CD14-positive monocyte (primary cell): Measurements from ENCODE around the gene PPP1R1B. TPM values are rescaled to one million over a fixed set of nuclear protein-coding genes. Genes with fewer than 3 reads are reported as not detected.

ENCODE experiments used
- DNase-seq, 3 donors: peaks; one replicate each; pipeline ENCODE4 v3.0.0-alpha.2; 2011 to 2022
- H2AFZ ChIP-seq: 2 replicates; pipeline ENCODE4 v1.6.0; 2012; ENCODE audit warnings: mild to moderate bottlenecking, low read depth, low read length, inconsistent platforms; ENCODE audit not compliant: insufficient read depth, poor library complexity, severe bottlenecking
- H3K27ac ChIP-seq, 2 donors: 1 replicate in 1 of 2; 2 replicates in 1 of 2; pipeline ENCODE4 v1.5.1; 2012 to 2013; ENCODE audit warnings: low read length in 2 of 2, control low read depth in 1 of 2, inconsistent platforms in 1 of 2, low read depth in 1 of 2, mild to moderate bottlenecking in 1 of 2
- H3K27me3 ChIP-seq, 2 donors: one replicate each; pipeline versions ENCODE4 v1.6.0 to v1.6.1; 2011 to 2013; ENCODE audit warnings: low read length in 2 of 2; ENCODE audit not compliant: control insufficient read depth in 2 of 2, insufficient read depth in 2 of 2
- H3K36me3 ChIP-seq, 2 donors: replicated peaks in 1 of 2; 1 replicate in 1 of 2; 2 replicates in 1 of 2; pipeline versions ENCODE4 v1.5.1 to v1.6.1; 2012 to 2013; ENCODE audit warnings: low read length in 2 of 2, control low read depth in 1 of 2, inconsistent platforms in 1 of 2, mild to moderate bottlenecking in 1 of 2; ENCODE audit not compliant: insufficient read depth in 2 of 2, control insufficient read depth in 1 of 2
- H3K4me1 ChIP-seq, 2 donors: 1 replicate in 1 of 2; 2 replicates in 1 of 2; pipeline versions ENCODE4 v1.5.1 to v1.6.1; 2012 to 2013; ENCODE audit warnings: low read length in 2 of 2, control low read depth in 1 of 2, inconsistent platforms in 1 of 2, mild to moderate bottlenecking in 1 of 2, moderate library complexity in 1 of 2; ENCODE audit not compliant: insufficient read depth in 2 of 2, control insufficient read depth in 1 of 2
- H3K4me2 ChIP-seq: replicated peaks from 2 replicates; pipeline ENCODE3; 2012; ENCODE audit warnings: low read length, moderate library complexity, mild to moderate bottlenecking; ENCODE audit not compliant: poor library complexity, severe bottlenecking; ENCODE audit errors: extremely low read depth
- H3K4me3 ChIP-seq, 3 experiments: fragments of 200-600 bp in 1 of 3; sonication (generic) in 1 of 3; replicated peaks in 1 of 3; 1 replicate in 2 of 3; 2 replicates in 1 of 3; pipeline ENCODE4 v1.5.1; 2011 to 2013; ENCODE audit warnings: low read length in 3 of 3, mild to moderate bottlenecking in 3 of 3, control low read depth in 2 of 3, low read depth in 2 of 3, inconsistent platforms in 1 of 3, moderate library complexity in 1 of 3
- H3K79me2 ChIP-seq: 2 replicates; pipeline ENCODE4 v1.6.0; 2012; ENCODE audit warnings: mild to moderate bottlenecking, control low read depth, inconsistent platforms, low read length, moderate library complexity; ENCODE audit not compliant: insufficient read depth
- H3K9ac ChIP-seq: 2 replicates; pipeline ENCODE4 v1.6.0; 2017; ENCODE audit warnings: low read length, mild to moderate bottlenecking; ENCODE audit not compliant: insufficient read depth, poor library complexity, severe bottlenecking
- H3K9me3 ChIP-seq, 2 donors: replicated peaks in 1 of 2; 1 replicate in 1 of 2; 2 replicates in 1 of 2; pipeline versions ENCODE4 v1.5.1 to v1.6.1; 2012 to 2013; ENCODE audit warnings: low read length in 2 of 2, control low read depth in 1 of 2; ENCODE audit not compliant: control insufficient read depth in 1 of 2, insufficient read depth in 1 of 2
- H4K20me1 ChIP-seq: 2 replicates; pipeline ENCODE4 v1.6.0; 2012; ENCODE audit warnings: mild to moderate bottlenecking, low read length, control low read depth, moderate library complexity; ENCODE audit not compliant: insufficient read depth
- H3K27ac Mint-ChIP-seq, 7 donors: one replicate each; pipeline ENCODE4 v1.8.0; 2020; ENCODE audit warnings: mild to moderate bottlenecking in 7 of 7, mixed read lengths in 7 of 7, moderate library complexity in 6 of 7, inconsistent platforms in 2 of 7
- H3K27me3 Mint-ChIP-seq, 3 donors: one replicate each; pipeline ENCODE4 v1.8.0; 2021 to 2022; ENCODE audit warnings: low read depth in 3 of 3, mild to moderate bottlenecking in 3 of 3, mixed read lengths in 3 of 3, moderate library complexity in 3 of 3, inconsistent platforms in 1 of 3
- H3K36me3 Mint-ChIP-seq, 2 donors: one replicate each; pipeline ENCODE4 v1.8.0; 2020; ENCODE audit warnings: mixed read lengths in 2 of 2, inconsistent platforms in 1 of 2, mild to moderate bottlenecking in 1 of 2
- H3K4me1 Mint-ChIP-seq: one replicate; pipeline ENCODE4 v1.8.0; 2020; ENCODE audit warnings: mild to moderate bottlenecking, mixed read lengths
- H3K4me3 Mint-ChIP-seq, 2 donors: one replicate each; pipeline ENCODE4 v1.8.0; 2020; ENCODE audit warnings: mild to moderate bottlenecking in 2 of 2, mixed read lengths in 2 of 2, moderate library complexity in 1 of 2
- H3K9me3 Mint-ChIP-seq, 7 donors: one replicate each; pipeline ENCODE4 v1.8.0; 2020 to 2022; ENCODE audit warnings: mixed read lengths in 7 of 7, mild to moderate bottlenecking in 6 of 7, moderate library complexity in 6 of 7, inconsistent platforms in 2 of 7
- WGBS: methylation state at CpG from one replicate; pipeline ENCODE4 v1.1.5; 2013; ENCODE audit warnings: missing lambda C conversion rate; ENCODE audit not compliant: insufficient coverage; 5-methylcytosine and 5-hydroxymethylcytosine counted together
- intact Hi-C, 2 donors: fragments of 100-400 bp; cut with micrococcal nuclease; formaldehyde crosslinking; loops; one replicate each; pipeline versions ENCODE4 v1.15.0 to v1.15.1; 2023
- polyA plus RNA-seq, 3 donors: library from polyadenylated mRNA; depleted of rRNA in 1 of 3; unstranded in 2 of 3; stranded (reverse) in 1 of 3; fragments of 300-500 nt in 2 of 3; fragments of >200 nt in 1 of 3; fragmentation: Illumina TruSeq in 2 of 3; gene quantifications; 1 replicate in 2 of 3; 2 replicates in 1 of 3; pipeline ENCODE4 v1.2.3, GENCODE V29; 2012 to 2021
- TF ChIP-seq, protein P1 (sequence below): fragments of 200-600 bp; IDR thresholded peaks from one replicate; pipeline ENCODE4 v1.8.0; 2022; ENCODE audit warnings: antibody characterized with exemption, mild to moderate bottlenecking

Gene PPP1R1B
- polyA plus RNA-seq, 3 donors: 0.05 TPM; not detected in 2

DNA sequence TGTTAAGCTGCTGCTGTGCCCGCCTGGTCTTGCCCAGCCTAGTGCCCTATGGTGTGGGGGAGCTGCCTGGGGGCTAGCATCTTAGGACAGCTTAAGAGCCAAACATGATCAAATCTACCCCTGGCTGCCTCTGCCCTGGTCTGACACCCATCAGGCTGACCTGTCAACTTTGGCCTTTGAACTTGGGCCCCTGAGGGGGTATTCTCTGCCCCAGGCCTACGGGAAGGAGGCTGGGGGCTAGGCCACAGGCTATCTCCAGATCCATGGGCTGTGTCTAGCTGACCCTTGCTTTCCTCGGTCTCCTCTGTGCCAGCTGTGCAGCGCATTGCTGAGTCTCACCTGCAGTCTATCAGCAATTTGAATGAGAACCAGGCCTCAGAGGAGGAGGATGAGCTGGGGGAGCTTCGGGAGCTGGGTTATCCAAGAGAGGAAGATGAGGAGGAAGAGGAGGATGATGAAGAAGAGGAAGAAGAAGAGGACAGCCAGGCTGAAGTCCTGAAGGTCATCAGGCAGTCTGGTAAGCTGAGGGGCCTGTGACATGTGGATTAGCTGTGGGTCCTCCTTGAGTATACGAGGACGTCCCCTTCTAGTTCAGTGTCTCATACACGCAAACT is 6.9 kb downstream of the PPP1R1B start:
- Mint-ChIP-seq H3K4me3 (no peak overlapping the region), H3K9me3 (no peaks in the 10 kb centered on the region), H3K27ac (no peak overlapping the region), H3K27me3 (peaks cover 14 to 19% (median 16%) of the 10 kb centered on the region in 3 donors), H3K4me1 (peaks cover 53% of the 10 kb centered on the region), H3K36me3 (peaks cover 2 to 5% of the 10 kb centered on the region in 2 donors)
- H3K4me3 ChIP-seq: no peak overlapping the region
- H3K36me3 ChIP-seq: no peaks in the 10 kb centered on the region
- H3K27ac ChIP-seq: no peak overlapping the region
- no peak overlapping the region for H3K9ac ChIP-seq
- H2AFZ ChIP-seq: no peak overlapping the region
- TF ChIP-seq, protein P1, sequence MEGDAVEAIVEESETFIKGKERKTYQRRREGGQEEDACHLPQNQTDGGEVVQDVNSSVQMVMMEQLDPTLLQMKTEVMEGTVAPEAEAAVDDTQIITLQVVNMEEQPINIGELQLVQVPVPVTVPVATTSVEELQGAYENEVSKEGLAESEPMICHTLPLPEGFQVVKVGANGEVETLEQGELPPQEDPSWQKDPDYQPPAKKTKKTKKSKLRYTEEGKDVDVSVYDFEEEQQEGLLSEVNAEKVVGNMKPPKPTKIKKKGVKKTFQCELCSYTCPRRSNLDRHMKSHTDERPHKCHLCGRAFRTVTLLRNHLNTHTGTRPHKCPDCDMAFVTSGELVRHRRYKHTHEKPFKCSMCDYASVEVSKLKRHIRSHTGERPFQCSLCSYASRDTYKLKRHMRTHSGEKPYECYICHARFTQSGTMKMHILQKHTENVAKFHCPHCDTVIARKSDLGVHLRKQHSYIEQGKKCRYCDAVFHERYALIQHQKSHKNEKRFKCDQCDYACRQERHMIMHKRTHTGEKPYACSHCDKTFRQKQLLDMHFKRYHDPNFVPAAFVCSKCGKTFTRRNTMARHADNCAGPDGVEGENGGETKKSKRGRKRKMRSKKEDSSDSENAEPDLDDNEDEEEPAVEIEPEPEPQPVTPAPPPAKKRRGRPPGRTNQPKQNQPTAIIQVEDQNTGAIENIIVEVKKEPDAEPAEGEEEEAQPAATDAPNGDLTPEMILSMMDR: no peak
- no peak overlapping the region for H3K4me2 ChIP-seq
- peaks cover 44 to 56% of the 10 kb centered on the region in 2 donors for H3K4me1 ChIP-seq
- H4K20me1 ChIP-seq: peaks cover 11% of the 10 kb centered on the region
- DNase-seq: no peak
- WGBS: 82% methylated on average over 7 of the region's 8 CpGs
- peaks cover 19% of the 10 kb centered on the region for H3K79me2 ChIP-seq
- peaks cover 0 to 5% of the 10 kb centered on the region in 2 donors for H3K27me3 ChIP-seq
- intact Hi-C loops: loop anchor here in 1 of 2 donors (1.0 kb wide), 1 partner anchor 11 kb away; no protein-coding TSS in a partner anchor
- no peaks in the 10 kb centered on the region for H3K9me3 ChIP-seq

GRCh38 chr17:39634384-39634871 is 7.7 kb downstream of the PPP1R1B start:
- WGBS: no CpG with 5 or more reads among the region's 2 CpGs
- Histone ChIP-seq H3K4me1 (peaks cover 44 to 57% of the 10 kb centered on the region in 2 donors), H4K20me1 (peaks cover 17% of the 10 kb centered on the region), H2AFZ (no peak overlapping the region), H3K9me3 (no peaks in the 10 kb centered on the region), H3K27me3 (peaks cover 0 to 4% of the 10 kb centered on the region in 2 donors), H3K79me2 (peaks cover 27% of the 10 kb centered on the region), H3K27ac (no peak overlapping the region), H3K4me2 (no peak overlapping the region), H3K4me3 (no peak overlapping the region), H3K9ac (no peak overlapping the region), H3K36me3 (no peaks in the 10 kb centered on the region)
- Mint-ChIP-seq H3K4me1 (peaks cover 57% of the 10 kb centered on the region), H3K9me3 (no peaks in the 10 kb centered on the region), H3K4me3 (no peak overlapping the region), H3K36me3 (peaks cover 2 to 10% of the 10 kb centered on the region in 2 donors), H3K27ac (peak overlapping the region in 1 of 7 donors; percentile 45), H3K27me3 (peaks cover 11 to 18% (median 14%) of the 10 kb centered on the region in 3 donors)
- DNase-seq: peak in 2 of 3 donors; percentile 44 to 50
- intact Hi-C loops: loop anchor here in 1 of 2 donors (1.0 kb wide), 1 partner anchor 12 kb away; no protein-coding TSS in a partner anchor
- TF ChIP-seq, protein P1: peak; percentile 90
